Measurements from ENCODE around the gene SLC9A9. TPM values are rescaled to one million over a fixed set of nuclear protein-coding genes. Genes with fewer than 3 reads are reported as not detected.
"Not testable (repeated sequence)": the region's sequence is repeated elsewhere in the genome, so short reads cannot be mapped to it uniquely, and the experiment has no call there.

The SLC9A9 gene
- total RNA-seq, 6 experiments from 2014 or later, result 0.10 to 0.55 (median 0.33) TPM; not detected in 2

GRCh38 chr3:143697975-143698374 is 150.3 kb downstream of the SLC9A9 start:
- Mint-ChIP-seq H3K27ac (no peak overlapping the region), H3K27me3 (ENCODE audit: insufficient read depth) (no peaks in the 10 kb centered on the region; the same call in 1 of the 2 replicates), H3K9me3 (peaks cover 7% of the 10 kb centered on the region; the same call in 1 of the 2 replicates), H3K36me3 (ENCODE audit: low read depth) (no peaks in the 10 kb centered on the region), H3K4me1 (ENCODE audit: low read depth) (no peaks in the 10 kb centered on the region), H3K4me3 (no peak overlapping the region)
- no peak for DNase-seq
- TF ChIP-seq, protein P1, sequence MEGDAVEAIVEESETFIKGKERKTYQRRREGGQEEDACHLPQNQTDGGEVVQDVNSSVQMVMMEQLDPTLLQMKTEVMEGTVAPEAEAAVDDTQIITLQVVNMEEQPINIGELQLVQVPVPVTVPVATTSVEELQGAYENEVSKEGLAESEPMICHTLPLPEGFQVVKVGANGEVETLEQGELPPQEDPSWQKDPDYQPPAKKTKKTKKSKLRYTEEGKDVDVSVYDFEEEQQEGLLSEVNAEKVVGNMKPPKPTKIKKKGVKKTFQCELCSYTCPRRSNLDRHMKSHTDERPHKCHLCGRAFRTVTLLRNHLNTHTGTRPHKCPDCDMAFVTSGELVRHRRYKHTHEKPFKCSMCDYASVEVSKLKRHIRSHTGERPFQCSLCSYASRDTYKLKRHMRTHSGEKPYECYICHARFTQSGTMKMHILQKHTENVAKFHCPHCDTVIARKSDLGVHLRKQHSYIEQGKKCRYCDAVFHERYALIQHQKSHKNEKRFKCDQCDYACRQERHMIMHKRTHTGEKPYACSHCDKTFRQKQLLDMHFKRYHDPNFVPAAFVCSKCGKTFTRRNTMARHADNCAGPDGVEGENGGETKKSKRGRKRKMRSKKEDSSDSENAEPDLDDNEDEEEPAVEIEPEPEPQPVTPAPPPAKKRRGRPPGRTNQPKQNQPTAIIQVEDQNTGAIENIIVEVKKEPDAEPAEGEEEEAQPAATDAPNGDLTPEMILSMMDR (IDR thresholded peaks at IDR 0.05), result no peak

DNA sequence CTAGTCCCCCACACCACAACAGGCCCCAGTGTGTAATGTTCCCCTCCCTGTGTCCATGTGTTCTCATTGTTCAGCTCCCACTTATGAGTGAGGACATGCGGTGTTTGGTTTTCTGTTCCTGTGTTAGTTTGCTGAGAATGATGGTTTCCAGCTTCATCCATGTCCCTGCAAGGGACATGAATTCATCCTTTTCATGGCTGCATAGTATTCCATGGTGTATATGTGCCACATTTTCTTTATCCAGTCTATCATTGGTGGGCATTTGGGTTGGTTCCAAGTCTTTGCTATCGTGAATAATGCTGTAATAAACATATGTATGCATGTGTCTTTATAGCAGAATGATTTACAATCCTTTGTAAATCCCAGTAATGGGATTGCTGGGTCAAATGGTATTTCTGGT is 152.9 kb downstream of the SLC9A9 start:
- H3K4me1 Mint-ChIP-seq (ENCODE audit: low read depth); H3K27me3 Mint-ChIP-seq (ENCODE audit: insufficient read depth); H3K27ac Mint-ChIP-seq; H3K4me3 Mint-ChIP-seq; DNase-seq; H3K9me3 Mint-ChIP-seq; H3K36me3 Mint-ChIP-seq (ENCODE audit: low read depth): not testable (repeated sequence)

DNA sequence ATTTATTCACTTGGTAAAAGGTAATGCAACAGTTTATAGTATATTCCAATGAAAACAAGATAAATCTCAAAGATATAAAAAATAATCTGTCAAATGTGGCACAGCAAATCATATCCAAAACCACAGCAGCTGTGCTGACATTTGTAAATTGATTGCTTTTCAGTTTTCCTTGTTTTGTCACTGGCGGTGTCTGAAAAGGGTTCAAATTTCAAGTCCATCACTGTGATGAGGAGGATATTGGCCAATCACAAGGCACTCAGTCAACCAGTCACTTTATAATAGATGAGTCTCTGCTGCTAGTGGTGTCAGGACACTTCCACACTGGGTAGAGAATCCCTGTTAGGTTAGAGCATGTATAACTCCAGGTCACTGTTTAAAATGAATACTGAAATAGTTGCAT is 154.8 kb downstream of the SLC9A9 start:
- Mint-ChIP-seq H3K27ac (no peak overlapping the region), H3K4me3 (no peak overlapping the region), H3K4me1 (ENCODE audit: low read depth) (no peaks in the 10 kb centered on the region), H3K9me3 (peaks cover 4% of the 10 kb centered on the region; the same call in 1 of the 2 replicates), H3K27me3 (ENCODE audit: insufficient read depth) (no peaks in the 10 kb centered on the region), H3K36me3 (ENCODE audit: low read depth) (no peaks in the 10 kb centered on the region)
- DNase-seq, result no peak
- TF ChIP-seq, protein P1 (IDR thresholded peaks at IDR 0.05), result no peak

GRCh38 chr3:143686638-143687197 is 161.6 kb downstream of the SLC9A9 start:
- H3K4me3 Mint-ChIP-seq, result no peak overlapping the region
- H3K36me3 Mint-ChIP-seq (ENCODE audit: low read depth), result no peaks in the 10 kb centered on the region
- H3K9me3 Mint-ChIP-seq, result no peaks in the 10 kb centered on the region
- H3K27ac Mint-ChIP-seq, result no peak overlapping the region
- H3K27me3 Mint-ChIP-seq (ENCODE audit: insufficient read depth), result no peaks in the 10 kb centered on the region
- TF ChIP-seq, protein P1 (IDR thresholded peaks at IDR 0.05), result no peak
- no peaks in the 10 kb centered on the region for H3K4me1 Mint-ChIP-seq (ENCODE audit: low read depth)
- DNase-seq, result no peak

DNA sequence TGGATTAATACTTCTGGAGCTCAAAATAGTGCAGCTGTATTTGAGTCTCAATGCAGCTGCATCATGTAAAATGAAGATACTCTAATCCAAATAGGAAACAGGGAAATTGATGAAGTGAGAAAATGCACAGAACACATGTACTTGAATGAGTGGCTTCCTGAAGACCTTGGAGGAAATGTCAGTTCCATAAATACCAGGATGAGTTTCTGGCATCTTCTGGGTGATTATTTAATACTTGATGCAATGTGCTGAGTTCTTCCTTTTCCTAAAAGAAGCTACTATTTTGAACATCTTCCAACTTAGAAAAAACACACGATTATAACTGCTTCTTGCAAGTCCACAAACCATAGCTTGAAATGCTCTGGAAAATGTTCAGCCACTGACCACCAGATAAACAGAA is 162.8 kb downstream of the SLC9A9 start:
- Mint-ChIP-seq H3K9me3 (no peaks in the 10 kb centered on the region), H3K4me1 (ENCODE audit: low read depth) (no peaks in the 10 kb centered on the region), H3K36me3 (ENCODE audit: low read depth) (no peaks in the 10 kb centered on the region), H3K27ac (no peak overlapping the region), H3K27me3 (ENCODE audit: insufficient read depth) (no peaks in the 10 kb centered on the region), H3K4me3 (no peak overlapping the region)
- TF ChIP-seq, protein P1 (IDR thresholded peaks at IDR 0.05), result no peak
- no peak for DNase-seq

DNA sequence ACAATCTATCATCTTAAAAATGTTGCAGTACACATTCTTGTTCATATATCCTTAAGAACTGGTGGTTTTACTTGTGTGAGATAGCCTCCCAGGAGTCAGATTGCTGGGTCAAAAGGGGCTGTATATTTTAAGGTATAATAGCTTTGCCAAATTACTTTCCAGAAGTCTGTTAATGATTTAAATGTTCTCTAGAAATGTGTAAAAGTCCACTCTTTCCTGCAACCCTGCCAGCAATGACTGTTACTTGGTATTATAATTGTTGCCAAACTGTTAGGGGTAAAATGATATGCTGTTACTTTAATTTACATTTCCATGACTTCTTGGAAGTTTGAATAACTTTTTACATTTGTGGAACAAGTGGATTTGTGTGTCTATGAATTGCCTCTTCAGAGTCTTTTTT is 170.8 kb downstream of the SLC9A9 start:
- no peaks in the 10 kb centered on the region for H3K9me3 Mint-ChIP-seq
- peaks cover 5% of the 10 kb centered on the region for H3K27me3 Mint-ChIP-seq (ENCODE audit: insufficient read depth)
- TF ChIP-seq, protein P1 (IDR thresholded peaks at IDR 0.05), result no peak
- H3K36me3 Mint-ChIP-seq (ENCODE audit: low read depth), result no peaks in the 10 kb centered on the region
- no peak overlapping the region for H3K4me3 Mint-ChIP-seq
- no peak overlapping the region for H3K27ac Mint-ChIP-seq
- H3K4me1 Mint-ChIP-seq (ENCODE audit: low read depth), result peaks cover 6% of the 10 kb centered on the region
- DNase-seq, result no peak
